ENCODE results near the gene SHC4. TPM values are rescaled to one million over a fixed set of nuclear protein-coding genes. Genes with fewer than 3 reads are reported as not detected.
A peak's percentile ranks its signal among the peaks of the same experiment; 100 is the strongest.

Gene SHC4
- total RNA-seq, 6 experiments from 2014 or later: 2.1 to 4.2 (median 3.5) TPM

GRCh38 chr15:48946074-48946839 lies 17.5 kb downstream of the SHC4 start:
- Mint-ChIP-seq H3K9me3 (no peaks in the 10 kb centered on the region), H3K4me3 (peak overlapping the region; percentile 52), H3K27me3 (ENCODE audit: insufficient read depth) (no peaks in the 10 kb centered on the region; the same call in 1 of the 2 replicates), H3K4me1 (ENCODE audit: low read depth) (peaks cover 32% of the 10 kb centered on the region), H3K27ac (peak overlapping the region; percentile 76), H3K36me3 (ENCODE audit: low read depth) (peaks cover 7% of the 10 kb centered on the region)
- no peak for TF ChIP-seq CTCF (IDR thresholded peaks at IDR 0.05)
- DNase-seq: peak; percentile 58

- peaks cover 41% of the 10 kb centered on the region for H3K4me1 Mint-ChIP-seq (ENCODE audit: low read depth)
- no peaks in the 10 kb centered on the region for H3K27me3 Mint-ChIP-seq (ENCODE audit: insufficient read depth)
- H3K36me3 Mint-ChIP-seq (ENCODE audit: low read depth): peaks cover 7% of the 10 kb centered on the region
- no peak overlapping the region for H3K4me3 Mint-ChIP-seq
- no peaks in the 10 kb centered on the region for H3K9me3 Mint-ChIP-seq
- DNase-seq: no peak
- no peak for TF ChIP-seq CTCF (IDR thresholded peaks at IDR 0.05)
- H3K27ac Mint-ChIP-seq: no peak overlapping the region
Measured at GRCh38 chr15:48945386-48945785, 18.3 kb downstream of the SHC4 start.

GRCh38 chr15:48941904-48942303 lies 21.8 kb downstream of the SHC4 start:
- Mint-ChIP-seq H3K4me3 (no peak overlapping the region), H3K4me1 (ENCODE audit: low read depth) (peaks cover 76% of the 10 kb centered on the region), H3K9me3 (no peaks in the 10 kb centered on the region), H3K36me3 (ENCODE audit: low read depth) (peaks cover 11% of the 10 kb centered on the region), H3K27me3 (ENCODE audit: insufficient read depth) (no peaks in the 10 kb centered on the region), H3K27ac (peak overlapping the region; percentile 90)
- TF ChIP-seq CTCF (IDR thresholded peaks at IDR 0.05): no peak
- no peak for DNase-seq

GRCh38 chr15:48940508-48940907 lies 23.2 kb downstream of the SHC4 start:
- Mint-ChIP-seq H3K36me3 (ENCODE audit: low read depth) (peaks cover 11% of the 10 kb centered on the region), H3K9me3 (no peaks in the 10 kb centered on the region), H3K4me3 (peak overlapping the region; percentile 56), H3K27ac (peak overlapping the region; percentile 90), H3K27me3 (ENCODE audit: insufficient read depth) (no peaks in the 10 kb centered on the region; the same call in 1 of the 2 replicates), H3K4me1 (ENCODE audit: low read depth) (peaks cover 76% of the 10 kb centered on the region)
- peak; percentile 98 for DNase-seq
- no peak for TF ChIP-seq CTCF (IDR thresholded peaks at IDR 0.05)

GRCh38 chr15:48939648-48940047 lies 24.1 kb downstream of the SHC4 start:
- H3K9me3 Mint-ChIP-seq: no peaks in the 10 kb centered on the region
- H3K36me3 Mint-ChIP-seq (ENCODE audit: low read depth): peaks cover 11% of the 10 kb centered on the region
- DNase-seq: peak; percentile 98
- TF ChIP-seq CTCF (IDR thresholded peaks at IDR 0.05): no peak
- peak overlapping the region; percentile 90 for H3K27ac Mint-ChIP-seq
- H3K27me3 Mint-ChIP-seq (ENCODE audit: insufficient read depth): no peaks in the 10 kb centered on the region; the same call in 1 of the 2 replicates
- H3K4me1 Mint-ChIP-seq (ENCODE audit: low read depth): peaks cover 79% of the 10 kb centered on the region
- peak overlapping the region; percentile 38 for H3K4me3 Mint-ChIP-seq

Measured in HFFc6 (cell line).